SK-N-SH (cell line): ENCODE data around the gene POLR1A. TPM values are rescaled to one million over a fixed set of nuclear protein-coding genes. Genes with fewer than 3 reads are reported as not detected.

Experiments used
- CTCF ChIA-PET: fragments of 300-600, 350-600 bp; formaldehyde crosslinking; extraction: SDS; loops from one replicate; lab custom pipeline; 2021; lab: Yijun Ruan, JAX
- POLR2A ChIA-PET: fragments of 350-600 bp; sonication (Branson Sonifier 250); formaldehyde crosslinking; extraction: SDS; loops from one replicate; lab custom pipeline; 2020; ENCODE audit warnings: antibody characterized with exemption, inconsistent platforms; lab: Yijun Ruan, JAX
- DNase-seq: peaks from one replicate; pipeline ENCODE4 v3.0.0; 2012
- H2AFZ ChIP-seq: fragments of 200-600 bp; sonication (generic); 2 replicates; pipeline ENCODE4 v1.8.1; 2016; ENCODE audit warnings: antibody characterized with exemption, mild to moderate bottlenecking, low read depth
- H3F3A ChIP-seq: fragments of 200-600 bp; sonication (generic); replicated peaks from 2 replicates; pipeline ENCODE3; 2016; ENCODE audit warnings: antibody characterized with exemption, mild to moderate bottlenecking; ENCODE audit not compliant: insufficient read depth
- H3K27ac ChIP-seq, 2 experiments: fragments of 200-500 bp in 1 of 2; fragments of 200-600 bp in 1 of 2; sonication (Bioruptor generic) in 1 of 2; sonication (generic), shearing (Covaris generic) in 1 of 2; 2 replicates each; pipeline versions ENCODE4 v1.5.1 to v1.6.1; 2014 to 2016; ENCODE audit warnings: low read depth in 2 of 2, inconsistent platforms in 1 of 2, low read length in 1 of 2, mild to moderate bottlenecking in 1 of 2, mixed read lengths in 1 of 2
- H3K27me3 ChIP-seq: fragments of 200-600 bp; sonication (generic), shearing (Covaris generic); 2 replicates; pipeline ENCODE4 v1.6.1; 2016; ENCODE audit warnings: mixed run types; ENCODE audit not compliant: insufficient read depth
- H3K36me3 ChIP-seq, 2 experiments: fragments of 200-500 bp in 1 of 2; fragments of 200-600 bp in 1 of 2; sonication (Bioruptor generic) in 1 of 2; sonication (generic) in 1 of 2; replicated peaks in 1 of 2; 2 replicates each; pipeline versions ENCODE3 to v1.5.1; 2014 to 2016; ENCODE audit warnings: low read length in 1 of 2, mild to moderate bottlenecking in 1 of 2; ENCODE audit not compliant: insufficient read depth in 2 of 2, control insufficient read depth in 1 of 2
- H3K4me1 ChIP-seq, 2 experiments: fragments of 200-500 bp in 1 of 2; fragments of 200-600 bp in 1 of 2; sonication (Bioruptor generic) in 1 of 2; sonication (generic), shearing (Covaris generic) in 1 of 2; 2 replicates each; pipeline versions ENCODE4 v1.5.1 to v1.6.1; 2014 to 2016; ENCODE audit warnings: low read depth in 1 of 2, low read length in 1 of 2, mixed run types in 1 of 2; ENCODE audit not compliant: insufficient read depth in 2 of 2, control insufficient read depth in 1 of 2
- H3K4me2 ChIP-seq: fragments of 200-600 bp; sonication (generic), shearing (Covaris generic); 2 replicates; pipeline ENCODE4 v1.6.1; 2017; ENCODE audit warnings: mixed run types
- H3K4me3 ChIP-seq, 2 experiments: fragments of 200-500 bp in 1 of 2; fragments of 200-600 bp in 1 of 2; sonication (Bioruptor generic) in 1 of 2; sonication (generic), shearing (Covaris generic) in 1 of 2; 2 replicates each; pipeline versions ENCODE4 v1.5.1 to v1.8.1; 2014 to 2016; ENCODE audit warnings: low read depth in 2 of 2, inconsistent platforms in 1 of 2, low read length in 1 of 2, mild to moderate bottlenecking in 1 of 2, mixed read lengths in 1 of 2, moderate library complexity in 1 of 2
- H3K79me2 ChIP-seq: fragments of 200-600 bp; sonication (generic); 2 replicates; pipeline ENCODE4 v1.8.1; 2017; ENCODE audit warnings: mild to moderate bottlenecking; ENCODE audit not compliant: insufficient read depth
- H3K9ac ChIP-seq: fragments of 200-600 bp; sonication (generic); 2 replicates; pipeline ENCODE4 v1.6.1; 2017; ENCODE audit warnings: mixed run types
- H3K9me2 ChIP-seq: fragments of 200-600 bp; sonication (generic); 2 replicates; pipeline ENCODE4 v1.6.1; 2017; ENCODE audit warnings: mixed run types
- H3K9me3 ChIP-seq: fragments of 200-600 bp; sonication (generic); 2 replicates; pipeline ENCODE4 v1.6.1; 2017; ENCODE audit warnings: mixed run types, mild to moderate bottlenecking, moderate library complexity
- H4K20me1 ChIP-seq: fragments of 200-600 bp; sonication (generic); 2 replicates; pipeline ENCODE4 v1.6.1; 2017; ENCODE audit warnings: mild to moderate bottlenecking, mixed run types; ENCODE audit not compliant: insufficient read depth
- CHD2 ChIP-seq: fragments of 150-350 bp; IDR thresholded peaks from 2 replicates; pipeline ENCODE4 v1.6.1; 2018; ENCODE audit warnings: low read length; ENCODE audit not compliant: partially characterized antibody
- EZH2phosphoT487 ChIP-seq: fragments of 200-600 bp; sonication (generic); IDR thresholded peaks from 2 replicates; pipeline ENCODE4 v1.6.1; 2017; ENCODE audit warnings: low read depth, mixed run types, mild to moderate bottlenecking, antibody characterized with exemption, moderate library complexity, borderline replicate concordance
- FOSL2 ChIP-seq: IDR thresholded peaks from 2 replicates; pipeline ENCODE4 v1.4.0; 2012; ENCODE audit warnings: low read depth, mild to moderate bottlenecking, moderate library complexity, borderline replicate concordance
- FOXJ3 ChIP-seq: sonication (generic); formaldehyde crosslinking; IDR thresholded peaks from 2 replicates; pipeline ENCODE4 v1.5.1; 2020; ENCODE audit warnings: mild to moderate bottlenecking, missing genetic modification reagents
- GABPA ChIP-seq: IDR thresholded peaks from 2 replicates; pipeline ENCODE4 v1.4.0; 2012; ENCODE audit warnings: low read depth, mild to moderate bottlenecking
- MEF2A ChIP-seq: IDR thresholded peaks from 2 replicates; pipeline ENCODE4 v1.4.0; 2012; ENCODE audit warnings: low read depth, borderline replicate concordance
- MXI1 ChIP-seq: IDR thresholded peaks from 2 replicates; pipeline ENCODE4 v1.6.1; 2012; ENCODE audit warnings: mild to moderate bottlenecking, low read depth, low read length, improper control_type of control experiment
- NRF1 ChIP-seq: IDR thresholded peaks from 2 replicates; pipeline ENCODE4 v1.6.1; 2012; ENCODE audit warnings: low read depth, mild to moderate bottlenecking, low read length
- POLR2AphosphoS5 ChIP-seq: IDR thresholded peaks from 2 replicates; pipeline ENCODE4 v1.6.1; 2012; ENCODE audit warnings: low read depth, low read length
- RFX5 ChIP-seq: IDR thresholded peaks from 2 replicates; pipeline ENCODE4 v1.6.1; 2012; ENCODE audit warnings: mild to moderate bottlenecking, improper control_type of control experiment, low read length
- SMC3 ChIP-seq: IDR thresholded peaks from 2 replicates; pipeline ENCODE4 v1.6.1; 2012; ENCODE audit warnings: low read depth, low read length, improper control_type of control experiment
- YY1 ChIP-seq: IDR thresholded peaks from 2 replicates; pipeline ENCODE4 v1.4.0; 2012; ENCODE audit warnings: low read depth, mild to moderate bottlenecking
- WGBS: methylation state at CpG from one replicate; pipeline ENCODE4 v1.1.6; 2017; ENCODE audit warnings: low lambda C conversion rate; 5-methylcytosine and 5-hydroxymethylcytosine counted together
- polyA plus RNA-seq, 3 experiments: library from polyadenylated mRNA; depleted of rRNA; stranded (reverse); fragments of >200 nt; gene quantifications; 2 replicates each; pipeline ENCODE4 v1.2.3, GENCODE V29; 2012
- TF ChIP-seq, protein P1 (sequence below): IDR thresholded peaks from 2 replicates; pipeline ENCODE4 v1.4.0; 2012; ENCODE audit warnings: low read depth
- TF ChIP-seq, protein P2 (sequence below): IDR thresholded peaks from 2 replicates; pipeline ENCODE4 v1.6.1; 2012; ENCODE audit warnings: mild to moderate bottlenecking, low read depth, low read length, moderate library complexity
- TF ChIP-seq, protein P3 (sequence below): IDR thresholded peaks from 2 replicates; pipeline ENCODE4 v1.4.0; 2012; ENCODE audit warnings: low read depth, borderline replicate concordance
- TF ChIP-seq, protein P4 (sequence below): fragments of 150-350 bp; IDR thresholded peaks from 2 replicates; pipeline ENCODE4 v1.6.1; 2017; ENCODE audit warnings: antibody characterized with exemption, low read length, low read depth, borderline replicate concordance

Gene POLR1A
- polyA plus RNA-seq, 1 of the 3 experiments (the other 2 are of a cell fraction) = 6.1 TPM

DNA sequence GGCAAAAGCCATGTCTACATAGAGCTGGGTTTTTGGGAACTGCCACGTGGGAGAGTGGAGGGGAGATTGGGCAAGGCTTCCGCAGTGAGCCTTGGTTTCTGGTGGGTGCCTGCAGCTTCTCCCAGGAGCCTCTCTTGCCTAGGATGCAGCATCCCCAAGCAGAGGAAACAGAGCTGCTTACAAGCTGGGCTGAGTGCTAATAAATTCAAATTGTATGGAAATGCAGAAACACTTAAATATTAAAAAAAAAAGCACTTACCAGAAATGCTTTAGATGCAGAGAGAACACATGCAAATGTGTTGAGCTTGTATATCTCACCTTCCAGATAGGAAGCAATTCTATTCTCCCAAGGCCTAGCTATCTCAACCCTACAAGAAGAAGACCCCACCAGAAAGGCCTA lies 120.9 kb downstream of the POLR1A start:
- Histone ChIP-seq H2AFZ (no peak overlapping the region), H3K27ac (no peak overlapping the region), H3K4me2 (no peak overlapping the region), H3K4me3 (no peak overlapping the region), H3K79me2 (no peaks in the 10 kb centered on the region), H3K9me3 (no peaks in the 10 kb centered on the region), H3K4me1 (no peaks in the 10 kb centered on the region), H3K9me2 (no peaks in the 10 kb centered on the region), H3K9ac (no peak overlapping the region), H4K20me1 (no peaks in the 10 kb centered on the region), H3K27me3 (no peaks in the 10 kb centered on the region), H3K36me3 (no peaks in the 10 kb centered on the region), H3F3A (no peaks in the 10 kb centered on the region)
- no peak for DNase-seq
- CTCF ChIA-PET = no interaction called here
- 62% methylated on average over 2 of the region's 2 CpGs for WGBS
- TF ChIP-seq MEF2A (no peak), FOXJ3 (CRISPR knock-in tag) (no peak), GABPA (no peak), EZH2phosphoT487 (no peak), SMC3 (no peak), YY1 (no peak), MXI1 (no peak), POLR2AphosphoS5 (no peak), FOSL2 (no peak), CHD2 (no peak), RFX5 (no peak), NRF1 (no peak)
- TF ChIP-seq, protein P1, sequence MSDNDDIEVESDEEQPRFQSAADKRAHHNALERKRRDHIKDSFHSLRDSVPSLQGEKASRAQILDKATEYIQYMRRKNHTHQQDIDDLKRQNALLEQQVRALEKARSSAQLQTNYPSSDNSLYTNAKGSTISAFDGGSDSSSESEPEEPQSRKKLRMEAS = no peak
- TF ChIP-seq, protein P2, sequence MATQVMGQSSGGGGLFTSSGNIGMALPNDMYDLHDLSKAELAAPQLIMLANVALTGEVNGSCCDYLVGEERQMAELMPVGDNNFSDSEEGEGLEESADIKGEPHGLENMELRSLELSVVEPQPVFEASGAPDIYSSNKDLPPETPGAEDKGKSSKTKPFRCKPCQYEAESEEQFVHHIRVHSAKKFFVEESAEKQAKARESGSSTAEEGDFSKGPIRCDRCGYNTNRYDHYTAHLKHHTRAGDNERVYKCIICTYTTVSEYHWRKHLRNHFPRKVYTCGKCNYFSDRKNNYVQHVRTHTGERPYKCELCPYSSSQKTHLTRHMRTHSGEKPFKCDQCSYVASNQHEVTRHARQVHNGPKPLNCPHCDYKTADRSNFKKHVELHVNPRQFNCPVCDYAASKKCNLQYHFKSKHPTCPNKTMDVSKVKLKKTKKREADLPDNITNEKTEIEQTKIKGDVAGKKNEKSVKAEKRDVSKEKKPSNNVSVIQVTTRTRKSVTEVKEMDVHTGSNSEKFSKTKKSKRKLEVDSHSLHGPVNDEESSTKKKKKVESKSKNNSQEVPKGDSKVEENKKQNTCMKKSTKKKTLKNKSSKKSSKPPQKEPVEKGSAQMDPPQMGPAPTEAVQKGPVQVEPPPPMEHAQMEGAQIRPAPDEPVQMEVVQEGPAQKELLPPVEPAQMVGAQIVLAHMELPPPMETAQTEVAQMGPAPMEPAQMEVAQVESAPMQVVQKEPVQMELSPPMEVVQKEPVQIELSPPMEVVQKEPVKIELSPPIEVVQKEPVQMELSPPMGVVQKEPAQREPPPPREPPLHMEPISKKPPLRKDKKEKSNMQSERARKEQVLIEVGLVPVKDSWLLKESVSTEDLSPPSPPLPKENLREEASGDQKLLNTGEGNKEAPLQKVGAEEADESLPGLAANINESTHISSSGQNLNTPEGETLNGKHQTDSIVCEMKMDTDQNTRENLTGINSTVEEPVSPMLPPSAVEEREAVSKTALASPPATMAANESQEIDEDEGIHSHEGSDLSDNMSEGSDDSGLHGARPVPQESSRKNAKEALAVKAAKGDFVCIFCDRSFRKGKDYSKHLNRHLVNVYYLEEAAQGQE = no peak
- TF ChIP-seq, protein P3, sequence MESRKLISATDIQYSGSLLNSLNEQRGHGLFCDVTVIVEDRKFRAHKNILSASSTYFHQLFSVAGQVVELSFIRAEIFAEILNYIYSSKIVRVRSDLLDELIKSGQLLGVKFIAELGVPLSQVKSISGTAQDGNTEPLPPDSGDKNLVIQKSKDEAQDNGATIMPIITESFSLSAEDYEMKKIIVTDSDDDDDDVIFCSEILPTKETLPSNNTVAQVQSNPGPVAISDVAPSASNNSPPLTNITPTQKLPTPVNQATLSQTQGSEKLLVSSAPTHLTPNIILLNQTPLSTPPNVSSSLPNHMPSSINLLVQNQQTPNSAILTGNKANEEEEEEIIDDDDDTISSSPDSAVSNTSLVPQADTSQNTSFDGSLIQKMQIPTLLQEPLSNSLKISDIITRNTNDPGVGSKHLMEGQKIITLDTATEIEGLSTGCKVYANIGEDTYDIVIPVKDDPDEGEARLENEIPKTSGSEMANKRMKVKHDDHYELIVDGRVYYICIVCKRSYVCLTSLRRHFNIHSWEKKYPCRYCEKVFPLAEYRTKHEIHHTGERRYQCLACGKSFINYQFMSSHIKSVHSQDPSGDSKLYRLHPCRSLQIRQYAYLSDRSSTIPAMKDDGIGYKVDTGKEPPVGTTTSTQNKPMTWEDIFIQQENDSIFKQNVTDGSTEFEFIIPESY = no peak
- TF ChIP-seq, protein P4, sequence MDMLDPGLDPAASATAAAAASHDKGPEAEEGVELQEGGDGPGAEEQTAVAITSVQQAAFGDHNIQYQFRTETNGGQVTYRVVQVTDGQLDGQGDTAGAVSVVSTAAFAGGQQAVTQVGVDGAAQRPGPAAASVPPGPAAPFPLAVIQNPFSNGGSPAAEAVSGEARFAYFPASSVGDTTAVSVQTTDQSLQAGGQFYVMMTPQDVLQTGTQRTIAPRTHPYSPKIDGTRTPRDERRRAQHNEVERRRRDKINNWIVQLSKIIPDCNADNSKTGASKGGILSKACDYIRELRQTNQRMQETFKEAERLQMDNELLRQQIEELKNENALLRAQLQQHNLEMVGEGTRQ = no peak
- POLR2A ChIA-PET = no interaction called here
